Upper lobe of left lung (tissue), 6 donors: ENCODE measurements around the gene PTK6. TPM values are rescaled to one million over a fixed set of nuclear protein-coding genes. Genes with fewer than 3 reads are reported as not detected.

ENCODE experiments used
- ATAC-seq, 2 donors: fragments of 200-7000 bp; cut with Tn5 transposase; one replicate each; pipeline ENCODE4 v1.9.1; 2022; ENCODE audit warnings: mild to moderate bottlenecking in 2 of 2, moderate library complexity in 2 of 2; ENCODE audit not compliant: low FRiP score in 2 of 2
- DNase-seq, 2 donors: peaks; one replicate each; pipeline ENCODE4 v3.0.0-alpha.2; 2019 to 2020
- H3K27ac ChIP-seq, 4 donors: fragments of 200-600 bp; sonication (generic); one replicate each; pipeline ENCODE4 v1.5.1; 2016 to 2019
- H3K27me3 ChIP-seq, 4 donors: fragments of 200-600 bp; sonication (generic); one replicate each; pipeline ENCODE4 v1.5.1; 2017 to 2019
- H3K36me3 ChIP-seq, 4 donors: fragments of 200-600 bp; sonication (generic); one replicate each; pipeline ENCODE4 v1.5.1; 2016 to 2019
- H3K4me1 ChIP-seq, 4 donors: fragments of 200-600 bp; sonication (generic); one replicate each; pipeline ENCODE4 v1.5.1; 2018 to 2019
- H3K4me3 ChIP-seq, 4 donors: fragments of 200-600 bp; sonication (generic); one replicate each; pipeline ENCODE4 v1.5.1; 2017 to 2019; ENCODE audit warnings: mild to moderate bottlenecking in 2 of 4, moderate library complexity in 1 of 4
- H3K9me3 ChIP-seq, 4 donors: fragments of 200-600 bp; sonication (generic); one replicate each; pipeline ENCODE4 v1.5.1; 2018 to 2019
- CTCF ChIP-seq, 6 experiments: fragments of 450-650 bp in 4 of 6; fragments of 200-600 bp in 2 of 6; sonication (generic) in 2 of 6; IDR thresholded peaks; one replicate each; pipeline ENCODE4 v1.5.1; 2016 to 2019; ENCODE audit warnings: antibody characterized with exemption in 6 of 6
- EP300 ChIP-seq, 4 donors: sonication (generic); formaldehyde crosslinking; IDR thresholded peaks; one replicate each; pipeline ENCODE4 v1.5.1; 2017; ENCODE audit warnings: antibody characterized with exemption in 4 of 4, control low read depth in 2 of 4
- POLR2A ChIP-seq, 4 donors: fragments of 450-650 bp; IDR thresholded peaks; one replicate each; pipeline ENCODE4 v1.5.1; 2016 to 2017; ENCODE audit warnings: antibody characterized with exemption in 4 of 4, mild to moderate bottlenecking in 2 of 4
- POLR2AphosphoS5 ChIP-seq, 2 donors: sonication (generic); formaldehyde crosslinking; IDR thresholded peaks; one replicate each; pipeline ENCODE4 v1.5.1; 2017; ENCODE audit warnings: antibody characterized with exemption in 2 of 2
- WGBS, 2 donors: methylation state at CpG; one replicate each; pipeline ENCODE4 v1.1.5; 2017 to 2018; 5-methylcytosine and 5-hydroxymethylcytosine counted together
- total RNA-seq, 6 donors: library from RNA; depleted of rRNA in 4 of 6; stranded (reverse); fragments of >200 nt in 4 of 6; gene quantifications; one replicate each; pipeline versions ENCODE4 v1.1.0 to v1.2.1, GENCODE V29; 2016 to 2021
- donor health status: DM: no; HTN: no; CAD: no; lungs with moderate emphysema.
- donor health status: DM: no; HTN: yes; CAD: no; lungs with severe emphysema.

The PTK6 gene
- total RNA-seq, 6 donors from 2014 or later, result 3.3 to 9.8 (median 6.0) TPM

DNA sequence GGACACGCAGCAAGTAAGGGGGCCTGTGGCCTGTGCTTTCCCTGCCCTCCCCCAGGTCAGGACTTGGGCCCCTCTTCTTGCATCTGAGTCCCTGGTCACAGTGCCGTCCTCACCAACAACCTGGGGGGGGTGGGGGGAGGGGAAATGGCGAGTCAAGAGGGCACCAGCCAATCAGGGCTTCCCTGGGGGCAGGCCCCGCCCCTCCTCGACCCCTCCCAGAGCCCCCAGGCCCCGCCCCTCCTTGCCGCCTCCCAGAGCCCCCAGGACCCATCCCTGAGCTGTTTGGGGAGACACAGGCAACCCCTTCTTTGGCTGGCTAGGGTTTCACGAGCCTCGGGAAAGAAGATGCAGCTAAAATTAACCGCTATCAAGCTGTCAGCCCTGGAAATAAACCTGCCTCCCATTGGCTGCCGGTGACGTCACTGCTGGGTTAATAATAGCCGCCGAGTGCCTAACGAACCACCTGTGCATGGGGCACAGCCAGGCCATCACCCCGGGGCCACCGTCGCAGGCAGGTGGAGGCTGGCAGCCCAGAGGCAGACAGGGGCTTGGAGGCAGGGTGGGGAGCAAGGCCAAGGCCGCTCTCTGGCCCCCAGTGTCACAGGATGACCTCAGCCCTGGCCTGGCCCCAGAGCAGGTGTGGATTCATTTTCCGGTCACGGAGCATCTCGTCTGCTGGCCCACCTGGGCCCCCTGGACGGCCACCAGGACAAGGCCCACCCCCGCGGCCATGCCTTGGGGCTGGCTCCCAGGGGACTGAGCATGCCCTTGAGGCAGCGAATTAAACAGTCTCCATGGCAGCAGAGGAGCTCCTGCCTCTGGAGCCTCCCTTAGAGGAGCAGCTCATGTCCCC lies 35.1 kb downstream of the PTK6 start:
- Histone ChIP-seq H3K9me3 (peaks cover 0 to 10% (median 3%) of the 10 kb centered on the region in 4 donors), H3K27me3 (peaks cover 0 to 38% (median 23%) of the 10 kb centered on the region in 4 donors), H3K36me3 (no peaks in the 10 kb centered on the region), H3K27ac (no peak overlapping the region), H3K4me1 (peaks cover 14 to 25% (median 14%) of the 10 kb centered on the region in 4 donors), H3K4me3 (no peak overlapping the region)
- ATAC-seq, result peak in 1 of 2 donors; percentile 14
- DNase-seq, result peak in 1 of 2 donors; percentile 68
- 26% methylated on average over 23 of the region's 26 CpGs; no CpG with 5 or more reads in 1 of the 2 donors for WGBS, 2 donors
- TF ChIP-seq CTCF (IDR thresholded peaks at IDR 0.05) (no peak), EP300 (IDR thresholded peaks at IDR 0.05) (no peak), POLR2AphosphoS5 (IDR thresholded peaks at IDR 0.05) (no peak), POLR2A (IDR thresholded peaks at IDR 0.05) (no peak)

GRCh38 chr20:63500902-63501817 lies 36.0 kb downstream of the PTK6 start:
- Histone ChIP-seq H3K36me3 (no peaks in the 10 kb centered on the region), H3K4me3 (no peak overlapping the region), H3K4me1 (peaks cover 18 to 33% (median 19%) of the 10 kb centered on the region in 4 donors), H3K27ac (no peak overlapping the region), H3K27me3 (peaks cover 0 to 43% (median 24%) of the 10 kb centered on the region in 4 donors), H3K9me3 (peaks cover 0 to 10% (median 3%) of the 10 kb centered on the region in 4 donors)
- 73 to 86% methylated on average over 17 to 27 of the region's 27 CpGs for WGBS, 2 donors
- no peak for ATAC-seq
- no peak for TF ChIP-seq POLR2AphosphoS5 (IDR thresholded peaks at IDR 0.05)
- no peak for TF ChIP-seq CTCF (IDR thresholded peaks at IDR 0.05)
- TF ChIP-seq EP300 (IDR thresholded peaks at IDR 0.05), result no peak
- TF ChIP-seq POLR2A (IDR thresholded peaks at IDR 0.05), result no peak
- no peak for DNase-seq

DNA sequence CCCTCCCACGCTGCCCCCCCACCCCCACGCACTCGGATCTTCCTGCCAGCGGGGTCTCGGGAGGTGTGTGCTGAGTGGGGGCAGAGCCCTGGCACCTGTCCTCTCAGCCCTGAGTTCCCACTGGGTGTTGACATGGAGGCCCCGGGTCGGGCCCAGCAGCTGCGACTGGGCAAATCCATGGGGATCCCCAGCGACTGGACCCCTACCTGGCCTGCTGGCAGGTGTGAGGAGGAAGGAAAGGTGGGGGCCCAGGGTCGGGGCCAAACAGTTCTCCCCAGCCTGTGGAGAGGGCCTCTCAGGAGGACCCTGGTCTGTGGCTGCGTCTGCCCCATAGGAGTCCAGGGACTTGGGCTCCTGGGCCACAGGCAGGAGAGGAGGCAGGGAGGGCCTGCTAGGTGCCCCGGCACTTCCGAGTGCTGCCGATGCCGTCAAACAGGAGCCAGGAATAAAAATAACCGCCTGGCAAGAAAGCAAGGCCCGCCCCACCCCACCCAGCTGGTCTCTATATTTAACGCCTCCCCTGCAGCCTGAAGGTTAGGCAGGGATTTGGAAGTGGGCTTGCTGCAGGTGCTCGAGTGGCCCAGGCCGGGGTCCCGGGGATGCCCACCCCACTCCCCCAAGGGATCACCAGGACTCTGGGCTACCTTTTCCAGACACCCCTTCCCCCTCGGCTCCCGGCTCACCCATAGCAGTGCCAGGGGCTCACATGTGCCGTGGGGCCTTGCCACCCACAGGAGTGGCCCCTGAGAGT lies 36.9 kb downstream of the PTK6 start:
- DNase-seq (peak in 1 of 2 donors; percentile 63), ATAC-seq (no peak)
- Histone ChIP-seq H3K27ac (no peak overlapping the region), H3K9me3 (peaks cover 0 to 10% (median 3%) of the 10 kb centered on the region in 4 donors), H3K27me3 (peaks cover 0 to 43% (median 24%) of the 10 kb centered on the region in 4 donors), H3K36me3 (no peaks in the 10 kb centered on the region), H3K4me3 (no peak overlapping the region), H3K4me1 (peaks cover 21 to 37% (median 23%) of the 10 kb centered on the region in 4 donors)
- 74 to 83% methylated on average over 14 to 24 of the region's 24 CpGs for WGBS, 2 donors
- TF ChIP-seq CTCF (IDR thresholded peaks at IDR 0.05), result no peak
- TF ChIP-seq POLR2AphosphoS5 (IDR thresholded peaks at IDR 0.05), result no peak
- TF ChIP-seq POLR2A (IDR thresholded peaks at IDR 0.05), result no peak
- no peak for TF ChIP-seq EP300 (IDR thresholded peaks at IDR 0.05)

- ATAC-seq, result no peak
Measured at GRCh38 chr20:63499338-63499969, 37.7 kb downstream of the PTK6 start.

More at GRCh38 chr20:63499338-63499969, 37.7 kb downstream of the PTK6 start:
- H3K27me3 ChIP-seq, result peaks cover 0 to 43% (median 24%) of the 10 kb centered on the region in 4 donors
- TF ChIP-seq EP300 (IDR thresholded peaks at IDR 0.05) (no peak), POLR2A (IDR thresholded peaks at IDR 0.05) (no peak), POLR2AphosphoS5 (IDR thresholded peaks at IDR 0.05) (no peak), CTCF (IDR thresholded peaks at IDR 0.05) (no peak)
- no peaks in the 10 kb centered on the region for H3K36me3 ChIP-seq
- H3K4me3 ChIP-seq, result peak overlapping the region in 3 of 4 donors; percentile 36 to 49 (median 47)
- WGBS, 2 donors, result 16 to 50% methylated on average over 1 to 35 of the region's 48 CpGs
- H3K27ac ChIP-seq, result no peak overlapping the region
- H3K9me3 ChIP-seq, result peaks cover 0 to 1% (median under 1%) of the 10 kb centered on the region in 4 donors
- H3K4me1 ChIP-seq, result peaks cover 21 to 37% (median 23%) of the 10 kb centered on the region in 4 donors
- peak in 1 of 2 donors; percentile 74 for DNase-seq
